Measurements from ENCODE around the gene EEF1AKMT3. TPM values are rescaled to one million over a fixed set of nuclear protein-coding genes. Genes with fewer than 3 reads are reported as not detected.

EEF1AKMT3 gene
- total and polyA plus RNA-seq, 2 experiments from 2014 or later, result 1.3 to 5.3 TPM

DNA sequence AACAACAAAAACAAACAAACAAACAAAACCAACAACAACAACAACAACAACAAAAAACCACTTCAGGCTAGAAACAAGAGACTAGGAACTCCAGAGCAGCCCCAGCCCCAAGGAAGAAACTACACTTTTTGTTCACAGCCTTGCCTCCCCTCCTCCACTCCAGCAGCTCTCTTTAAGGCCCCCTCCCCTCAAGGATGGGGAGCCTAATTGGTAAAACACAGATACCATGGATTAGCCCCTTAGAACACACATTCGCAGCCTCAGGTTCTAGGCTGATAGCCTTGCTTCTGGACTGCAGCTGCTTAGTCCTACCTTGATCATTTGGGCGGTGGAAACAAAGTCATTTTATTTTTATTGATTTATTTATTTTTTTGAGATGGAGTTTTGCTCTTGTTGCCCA is 58.0 kb downstream of the EEF1AKMT3 start:
- H3K4me3 ChIP-seq, result no peak overlapping the region
- H3F3A ChIP-seq (replicated peaks; ENCODE audit: low read depth), result peaks cover 7% of the 10 kb centered on the region; the same call in 1 of the 2 replicates
- H3K4me1 Mint-ChIP-seq, result peaks cover 39% of the 10 kb centered on the region
- no peak overlapping the region for H3K4me3 Mint-ChIP-seq
- H4K20me1 ChIP-seq (replicated peaks; ENCODE audit: insufficient read depth), result peaks cover 23% of the 10 kb centered on the region
- no peak overlapping the region for H2AFZ ChIP-seq
- H3K36me3 Mint-ChIP-seq (ENCODE audit: low read depth), result peaks cover 43% of the 10 kb centered on the region
- peaks cover 28% of the 10 kb centered on the region for H3K36me3 ChIP-seq (ENCODE audit: insufficient read depth)
- no peak overlapping the region for H3K4me2 ChIP-seq
- no peak overlapping the region for H3K27ac ChIP-seq (ENCODE audit: low read depth)
- no peaks in the 10 kb centered on the region for H3K9me2 ChIP-seq (ENCODE audit: insufficient read depth)
- DNase-seq (ENCODE audit: low spot score) (no peak), ATAC-seq (no peak)
- H3K27me3 Mint-ChIP-seq (ENCODE audit: insufficient read depth, low read depth, poor library complexity), result peaks cover 7% of the 10 kb centered on the region
- no peaks in the 10 kb centered on the region for H3K9me3 Mint-ChIP-seq
- H3K79me2 ChIP-seq (replicated peaks; ENCODE audit: insufficient read depth), result peaks cover 67% of the 10 kb centered on the region
- peaks cover 36% of the 10 kb centered on the region for H3K4me1 ChIP-seq (ENCODE audit: insufficient read depth)
- TF ChIP-seq, protein P1, sequence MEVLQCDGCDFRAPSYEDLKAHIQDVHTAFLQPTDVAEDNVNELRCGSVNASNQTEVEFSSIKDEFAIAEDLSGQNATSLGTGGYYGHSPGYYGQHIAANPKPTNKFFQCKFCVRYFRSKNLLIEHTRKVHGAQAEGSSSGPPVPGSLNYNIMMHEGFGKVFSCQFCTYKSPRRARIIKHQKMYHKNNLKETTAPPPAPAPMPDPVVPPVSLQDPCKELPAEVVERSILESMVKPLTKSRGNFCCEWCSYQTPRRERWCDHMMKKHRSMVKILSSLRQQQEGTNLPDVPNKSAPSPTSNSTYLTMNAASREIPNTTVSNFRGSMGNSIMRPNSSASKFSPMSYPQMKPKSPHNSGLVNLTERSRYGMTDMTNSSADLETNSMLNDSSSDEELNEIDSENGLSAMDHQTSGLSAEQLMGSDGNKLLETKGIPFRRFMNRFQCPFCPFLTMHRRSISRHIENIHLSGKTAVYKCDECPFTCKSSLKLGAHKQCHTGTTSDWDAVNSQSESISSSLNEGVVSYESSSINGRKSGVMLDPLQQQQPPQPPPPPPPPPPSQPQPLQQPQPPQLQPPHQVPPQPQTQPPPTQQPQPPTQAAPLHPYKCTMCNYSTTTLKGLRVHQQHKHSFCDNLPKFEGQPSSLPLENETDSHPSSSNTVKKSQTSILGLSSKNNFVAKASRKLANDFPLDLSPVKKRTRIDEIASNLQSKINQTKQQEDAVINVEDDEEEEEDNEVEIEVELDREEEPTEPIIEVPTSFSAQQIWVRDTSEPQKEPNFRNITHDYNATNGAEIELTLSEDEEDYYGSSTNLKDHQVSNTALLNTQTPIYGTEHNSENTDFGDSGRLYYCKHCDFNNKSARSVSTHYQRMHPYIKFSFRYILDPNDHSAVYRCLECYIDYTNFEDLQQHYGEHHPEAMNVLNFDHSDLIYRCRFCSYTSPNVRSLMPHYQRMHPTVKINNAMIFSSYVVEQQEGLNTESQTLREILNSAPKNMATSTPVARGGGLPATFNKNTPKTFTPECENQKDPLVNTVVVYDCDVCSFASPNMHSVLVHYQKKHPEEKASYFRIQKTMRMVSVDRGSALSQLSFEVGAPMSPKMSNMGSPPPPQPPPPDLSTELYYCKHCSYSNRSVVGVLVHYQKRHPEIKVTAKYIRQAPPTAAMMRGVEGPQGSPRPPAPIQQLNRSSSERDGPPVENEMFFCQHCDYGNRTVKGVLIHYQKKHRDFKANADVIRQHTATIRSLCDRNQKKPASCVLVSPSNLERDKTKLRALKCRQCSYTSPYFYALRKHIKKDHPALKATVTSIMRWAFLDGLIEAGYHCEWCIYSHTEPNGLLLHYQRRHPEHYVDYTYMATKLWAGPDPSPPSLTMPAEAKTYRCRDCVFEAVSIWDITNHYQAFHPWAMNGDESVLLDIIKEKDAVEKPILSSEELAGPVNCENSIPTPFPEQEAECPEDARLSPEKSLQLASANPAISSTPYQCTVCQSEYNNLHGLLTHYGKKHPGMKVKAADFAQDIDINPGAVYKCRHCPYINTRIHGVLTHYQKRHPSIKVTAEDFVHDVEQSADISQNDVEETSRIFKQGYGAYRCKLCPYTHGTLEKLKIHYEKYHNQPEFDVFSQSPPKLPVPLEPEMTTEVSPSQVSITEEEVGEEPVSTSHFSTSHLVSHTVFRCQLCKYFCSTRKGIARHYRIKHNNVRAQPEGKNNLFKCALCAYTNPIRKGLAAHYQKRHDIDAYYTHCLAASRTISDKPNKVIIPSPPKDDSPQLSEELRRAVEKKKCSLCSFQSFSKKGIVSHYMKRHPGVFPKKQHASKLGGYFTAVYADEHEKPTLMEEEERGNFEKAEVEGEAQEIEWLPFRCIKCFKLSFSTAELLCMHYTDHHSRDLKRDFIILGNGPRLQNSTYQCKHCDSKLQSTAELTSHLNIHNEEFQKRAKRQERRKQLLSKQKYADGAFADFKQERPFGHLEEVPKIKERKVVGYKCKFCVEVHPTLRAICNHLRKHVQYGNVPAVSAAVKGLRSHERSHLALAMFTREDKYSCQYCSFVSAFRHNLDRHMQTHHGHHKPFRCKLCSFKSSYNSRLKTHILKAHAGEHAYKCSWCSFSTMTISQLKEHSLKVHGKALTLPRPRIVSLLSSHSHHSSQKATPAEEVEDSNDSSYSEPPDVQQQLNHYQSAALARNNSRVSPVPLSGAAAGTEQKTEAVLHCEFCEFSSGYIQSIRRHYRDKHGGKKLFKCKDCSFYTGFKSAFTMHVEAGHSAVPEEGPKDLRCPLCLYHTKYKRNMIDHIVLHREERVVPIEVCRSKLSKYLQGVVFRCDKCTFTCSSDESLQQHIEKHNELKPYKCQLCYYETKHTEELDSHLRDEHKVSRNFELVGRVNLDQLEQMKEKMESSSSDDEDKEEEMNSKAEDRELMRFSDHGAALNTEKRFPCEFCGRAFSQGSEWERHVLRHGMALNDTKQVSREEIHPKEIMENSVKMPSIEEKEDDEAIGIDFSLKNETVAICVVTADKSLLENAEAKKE (CRISPR knock-in tag; IDR thresholded peaks at IDR 0.05), result no peak
- TF ChIP-seq EZH2phosphoT487 (IDR thresholded peaks at IDR 0.05; ENCODE audit: unreplicated experiment) (no peak), ZNF114 (CRISPR knock-in tag; IDR thresholded peaks at IDR 0.05) (no peak), NANOG (IDR thresholded peaks at IDR 0.05; ENCODE audit: borderline replicate concordance) (no peak), JUNB (IDR thresholded peaks at IDR 0.05; ENCODE audit: unreplicated experiment) (no peak), ZNF331 (CRISPR knock-in tag; IDR thresholded peaks at IDR 0.05; ENCODE audit: low read depth) (no peak), CREB1 (CRISPR knock-in tag; IDR thresholded peaks at IDR 0.05; ENCODE audit: low read depth) (no peak), EZH2 (IDR thresholded peaks at IDR 0.05; ENCODE audit: low read depth, unreplicated experiment) (no peak), STAT1 (IDR thresholded peaks at IDR 0.05; ENCODE audit: unreplicated experiment) (no peak), POLR2AphosphoS5 (IDR thresholded peaks at IDR 0.05; ENCODE audit: low read depth) (no peak)
- TF ChIP-seq, protein P2, sequence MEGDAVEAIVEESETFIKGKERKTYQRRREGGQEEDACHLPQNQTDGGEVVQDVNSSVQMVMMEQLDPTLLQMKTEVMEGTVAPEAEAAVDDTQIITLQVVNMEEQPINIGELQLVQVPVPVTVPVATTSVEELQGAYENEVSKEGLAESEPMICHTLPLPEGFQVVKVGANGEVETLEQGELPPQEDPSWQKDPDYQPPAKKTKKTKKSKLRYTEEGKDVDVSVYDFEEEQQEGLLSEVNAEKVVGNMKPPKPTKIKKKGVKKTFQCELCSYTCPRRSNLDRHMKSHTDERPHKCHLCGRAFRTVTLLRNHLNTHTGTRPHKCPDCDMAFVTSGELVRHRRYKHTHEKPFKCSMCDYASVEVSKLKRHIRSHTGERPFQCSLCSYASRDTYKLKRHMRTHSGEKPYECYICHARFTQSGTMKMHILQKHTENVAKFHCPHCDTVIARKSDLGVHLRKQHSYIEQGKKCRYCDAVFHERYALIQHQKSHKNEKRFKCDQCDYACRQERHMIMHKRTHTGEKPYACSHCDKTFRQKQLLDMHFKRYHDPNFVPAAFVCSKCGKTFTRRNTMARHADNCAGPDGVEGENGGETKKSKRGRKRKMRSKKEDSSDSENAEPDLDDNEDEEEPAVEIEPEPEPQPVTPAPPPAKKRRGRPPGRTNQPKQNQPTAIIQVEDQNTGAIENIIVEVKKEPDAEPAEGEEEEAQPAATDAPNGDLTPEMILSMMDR (conservative IDR thresholded peaks at IDR 0.05; ENCODE audit: low read depth in 2 of 2), result no peak
- TF ChIP-seq, protein P3, sequence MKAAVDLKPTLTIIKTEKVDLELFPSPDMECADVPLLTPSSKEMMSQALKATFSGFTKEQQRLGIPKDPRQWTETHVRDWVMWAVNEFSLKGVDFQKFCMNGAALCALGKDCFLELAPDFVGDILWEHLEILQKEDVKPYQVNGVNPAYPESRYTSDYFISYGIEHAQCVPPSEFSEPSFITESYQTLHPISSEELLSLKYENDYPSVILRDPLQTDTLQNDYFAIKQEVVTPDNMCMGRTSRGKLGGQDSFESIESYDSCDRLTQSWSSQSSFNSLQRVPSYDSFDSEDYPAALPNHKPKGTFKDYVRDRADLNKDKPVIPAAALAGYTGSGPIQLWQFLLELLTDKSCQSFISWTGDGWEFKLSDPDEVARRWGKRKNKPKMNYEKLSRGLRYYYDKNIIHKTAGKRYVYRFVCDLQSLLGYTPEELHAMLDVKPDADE (IDR thresholded peaks at IDR 0.05), result no peak
- TF ChIP-seq, protein P4, sequence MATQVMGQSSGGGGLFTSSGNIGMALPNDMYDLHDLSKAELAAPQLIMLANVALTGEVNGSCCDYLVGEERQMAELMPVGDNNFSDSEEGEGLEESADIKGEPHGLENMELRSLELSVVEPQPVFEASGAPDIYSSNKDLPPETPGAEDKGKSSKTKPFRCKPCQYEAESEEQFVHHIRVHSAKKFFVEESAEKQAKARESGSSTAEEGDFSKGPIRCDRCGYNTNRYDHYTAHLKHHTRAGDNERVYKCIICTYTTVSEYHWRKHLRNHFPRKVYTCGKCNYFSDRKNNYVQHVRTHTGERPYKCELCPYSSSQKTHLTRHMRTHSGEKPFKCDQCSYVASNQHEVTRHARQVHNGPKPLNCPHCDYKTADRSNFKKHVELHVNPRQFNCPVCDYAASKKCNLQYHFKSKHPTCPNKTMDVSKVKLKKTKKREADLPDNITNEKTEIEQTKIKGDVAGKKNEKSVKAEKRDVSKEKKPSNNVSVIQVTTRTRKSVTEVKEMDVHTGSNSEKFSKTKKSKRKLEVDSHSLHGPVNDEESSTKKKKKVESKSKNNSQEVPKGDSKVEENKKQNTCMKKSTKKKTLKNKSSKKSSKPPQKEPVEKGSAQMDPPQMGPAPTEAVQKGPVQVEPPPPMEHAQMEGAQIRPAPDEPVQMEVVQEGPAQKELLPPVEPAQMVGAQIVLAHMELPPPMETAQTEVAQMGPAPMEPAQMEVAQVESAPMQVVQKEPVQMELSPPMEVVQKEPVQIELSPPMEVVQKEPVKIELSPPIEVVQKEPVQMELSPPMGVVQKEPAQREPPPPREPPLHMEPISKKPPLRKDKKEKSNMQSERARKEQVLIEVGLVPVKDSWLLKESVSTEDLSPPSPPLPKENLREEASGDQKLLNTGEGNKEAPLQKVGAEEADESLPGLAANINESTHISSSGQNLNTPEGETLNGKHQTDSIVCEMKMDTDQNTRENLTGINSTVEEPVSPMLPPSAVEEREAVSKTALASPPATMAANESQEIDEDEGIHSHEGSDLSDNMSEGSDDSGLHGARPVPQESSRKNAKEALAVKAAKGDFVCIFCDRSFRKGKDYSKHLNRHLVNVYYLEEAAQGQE (IDR thresholded peaks at IDR 0.05; ENCODE audit: unreplicated experiment), result no peak
- H3K27ac Mint-ChIP-seq, result peak overlapping the region; percentile 75; the same call in 1 of the 2 replicates
- H3K27me3 ChIP-seq (ENCODE audit: insufficient read depth), result no peaks in the 10 kb centered on the region
